Upper lobe of left lung (tissue), 4 donors: ENCODE measurements around the gene RPL5.

Experiments used
- EP300 ChIP-seq, 4 donors: sonication (generic); formaldehyde crosslinking; IDR thresholded peaks; one replicate each; pipeline ENCODE4 v1.5.1; 2017; ENCODE audit warnings: antibody characterized with exemption in 4 of 4, control low read depth in 2 of 4
- POLR2A ChIP-seq, 4 donors: fragments of 450-650 bp; IDR thresholded peaks; one replicate each; pipeline ENCODE4 v1.5.1; 2016 to 2017; ENCODE audit warnings: antibody characterized with exemption in 4 of 4, mild to moderate bottlenecking in 2 of 4

DNA sequence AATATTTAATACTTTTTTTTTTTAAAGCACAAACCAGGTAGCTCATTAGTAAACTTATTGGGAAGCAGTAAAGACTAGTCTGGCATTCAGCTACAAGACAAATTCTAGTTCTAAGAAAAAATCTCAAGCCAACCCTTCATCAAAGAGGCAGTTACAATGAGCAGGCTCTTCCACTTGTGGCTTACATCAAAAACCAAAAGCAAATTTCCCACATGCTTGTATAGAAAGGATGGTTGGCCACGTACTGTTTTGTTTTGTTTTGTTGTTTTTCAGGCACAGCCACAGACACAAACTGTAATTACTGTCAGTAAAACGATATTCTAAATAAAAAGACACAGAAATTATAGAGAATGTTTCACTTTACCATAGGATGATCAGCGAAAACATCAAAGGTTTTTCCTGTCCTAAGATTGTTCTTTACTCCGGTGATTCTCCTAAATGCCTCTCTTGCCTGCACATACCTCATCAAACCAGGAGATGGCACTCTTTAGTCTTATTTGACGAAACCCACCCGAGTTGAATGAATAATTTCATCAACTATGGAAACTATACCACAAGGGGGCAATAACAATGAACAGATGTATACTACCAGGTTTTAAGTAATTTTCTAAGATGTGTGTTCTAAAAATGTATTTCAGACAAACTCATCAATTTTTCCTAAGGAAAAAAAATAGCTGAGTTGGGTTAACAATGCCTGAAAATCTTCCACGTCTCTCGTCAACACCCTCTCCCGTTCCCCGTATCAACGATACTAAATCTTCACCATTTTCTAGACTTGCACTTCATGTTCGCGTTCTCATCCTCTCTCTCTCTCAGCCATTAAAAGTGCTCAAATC is 26.9 kb downstream of the RPL5 start:
- TF ChIP-seq EP300 (IDR thresholded peaks at IDR 0.05) (no peak), POLR2A (IDR thresholded peaks at IDR 0.05) (peak in 1 of 4 donors; percentile 17)
